GM21619 (cell line): Measurements from ENCODE around the gene ANKRD39.
"Not testable (repeated sequence)": the region's sequence is repeated elsewhere in the genome, so short reads cannot be mapped to it uniquely, and the experiment has no call there.

Experiments
- ATAC-seq: cut with Tn5 transposase; IDR thresholded peaks from one replicate; pipeline ENCODE4 v1.9.1; 2021; ENCODE audit not compliant: unreplicated experiment

Gene ANKRD39

DNA sequence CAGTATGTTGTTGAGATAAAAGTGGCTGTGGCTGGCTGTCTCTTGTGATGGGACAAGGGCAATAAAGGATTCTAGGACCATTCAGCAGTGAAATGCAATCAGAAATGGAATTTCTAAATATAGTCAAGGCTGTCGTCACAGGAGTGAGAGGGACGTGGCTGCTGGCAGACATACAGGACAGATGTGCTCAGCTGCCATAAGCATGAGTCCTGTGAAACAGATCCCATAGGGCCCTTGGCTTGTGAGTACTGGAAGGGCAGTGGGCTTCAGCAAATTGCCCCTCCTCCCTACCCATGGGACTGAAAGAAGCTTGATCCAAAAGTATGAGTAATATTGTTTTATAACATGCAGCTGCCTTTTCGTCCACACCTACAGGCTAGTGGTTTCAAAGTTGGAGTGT lies 45.9 kb downstream of the ANKRD39 start:
- no peak for ATAC-seq

DNA sequence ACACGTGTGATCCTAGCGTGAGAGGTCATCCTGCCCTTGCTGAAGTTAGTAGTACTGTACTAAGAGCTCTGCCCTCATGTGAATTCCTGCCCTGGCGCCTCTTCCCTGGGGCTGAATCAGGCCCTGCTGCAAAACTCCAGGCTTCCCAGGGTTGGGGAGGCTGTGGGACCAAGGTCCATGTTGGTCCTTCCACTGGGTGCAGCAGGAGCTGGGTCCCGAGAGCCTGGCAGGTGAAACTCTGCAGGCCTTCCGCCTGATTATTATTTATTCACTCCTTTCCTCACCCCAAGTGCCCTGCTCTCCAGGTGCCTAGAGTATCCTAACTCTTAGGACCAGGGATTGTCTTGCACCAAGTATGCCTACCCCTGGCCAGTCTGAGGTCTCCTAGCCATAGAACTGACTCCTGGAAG lies 47.0 kb downstream of the ANKRD39 start:
- ATAC-seq: no peak

DNA sequence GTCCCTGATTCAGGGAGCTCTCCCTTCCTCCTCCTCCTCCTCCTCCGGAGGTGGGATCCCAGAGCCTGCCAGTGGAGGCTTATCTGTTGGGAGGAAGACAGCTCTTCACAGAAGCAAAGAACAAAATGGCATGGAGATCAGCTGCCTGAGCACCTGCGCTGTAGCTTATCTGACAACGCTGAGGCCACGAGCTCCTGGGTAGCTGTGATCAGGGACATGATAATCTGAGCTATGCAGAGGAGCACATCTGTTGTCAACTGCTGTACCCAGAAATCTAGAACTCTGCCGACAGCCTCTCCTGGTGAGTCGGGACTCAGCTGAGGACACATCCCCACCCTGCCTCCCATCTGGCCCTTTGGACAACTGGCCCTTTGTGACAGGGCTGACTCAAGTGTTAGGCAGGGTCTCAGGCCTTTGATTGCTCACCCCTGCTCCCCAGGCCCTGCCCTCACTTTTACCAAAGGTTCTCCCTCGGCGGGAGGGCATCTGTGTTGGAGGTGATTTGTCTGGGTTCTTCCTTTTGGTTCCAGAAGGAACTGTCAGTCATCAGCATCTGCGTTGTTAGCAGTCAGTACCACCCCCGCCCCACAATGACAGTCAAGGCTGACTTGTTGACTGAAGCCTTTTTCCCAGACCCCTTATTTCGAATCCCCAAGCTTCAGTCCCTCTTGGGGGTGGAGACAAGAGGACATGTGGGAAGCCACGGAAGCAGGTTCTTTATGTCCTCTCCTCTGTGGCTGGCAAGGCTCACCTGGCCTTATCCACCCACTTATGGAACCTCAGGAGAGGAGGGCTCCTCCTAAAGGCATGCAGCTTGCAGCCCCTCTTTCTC lies 47.6 kb downstream of the ANKRD39 start:
- no peak for ATAC-seq

DNA sequence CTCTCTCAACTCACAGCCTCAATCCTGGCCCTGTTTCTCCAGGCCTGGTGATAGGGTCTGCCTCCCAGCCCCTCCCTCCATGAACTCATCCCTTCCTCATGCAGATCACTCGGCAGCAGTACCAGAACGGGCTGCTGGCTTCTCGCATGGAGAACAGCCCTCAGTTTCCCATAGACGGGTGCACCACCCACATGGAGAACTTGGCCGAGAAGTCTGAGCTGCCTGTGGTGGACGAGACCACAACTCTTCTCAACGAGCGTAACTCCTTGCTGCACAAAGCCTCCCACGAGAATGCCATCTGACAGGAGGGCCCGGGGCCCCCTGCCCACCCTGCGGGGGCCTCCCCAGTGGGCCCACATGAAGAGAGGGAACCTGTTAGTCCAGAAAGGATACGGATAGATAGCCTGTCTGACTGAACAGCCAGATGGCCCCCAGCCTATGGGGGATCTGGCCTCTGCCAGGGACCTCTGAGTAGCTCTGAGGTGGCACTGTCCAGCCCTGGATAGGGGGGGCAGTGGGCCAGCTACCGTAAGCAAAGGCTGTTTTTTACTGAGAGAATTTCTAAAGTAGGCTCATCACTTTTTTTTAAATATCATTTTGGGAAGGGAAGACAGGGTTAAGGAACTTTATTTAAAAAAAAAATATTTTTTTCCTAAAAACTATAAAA lies 48.5 kb downstream of the ANKRD39 start:
- no peak for ATAC-seq

DNA sequence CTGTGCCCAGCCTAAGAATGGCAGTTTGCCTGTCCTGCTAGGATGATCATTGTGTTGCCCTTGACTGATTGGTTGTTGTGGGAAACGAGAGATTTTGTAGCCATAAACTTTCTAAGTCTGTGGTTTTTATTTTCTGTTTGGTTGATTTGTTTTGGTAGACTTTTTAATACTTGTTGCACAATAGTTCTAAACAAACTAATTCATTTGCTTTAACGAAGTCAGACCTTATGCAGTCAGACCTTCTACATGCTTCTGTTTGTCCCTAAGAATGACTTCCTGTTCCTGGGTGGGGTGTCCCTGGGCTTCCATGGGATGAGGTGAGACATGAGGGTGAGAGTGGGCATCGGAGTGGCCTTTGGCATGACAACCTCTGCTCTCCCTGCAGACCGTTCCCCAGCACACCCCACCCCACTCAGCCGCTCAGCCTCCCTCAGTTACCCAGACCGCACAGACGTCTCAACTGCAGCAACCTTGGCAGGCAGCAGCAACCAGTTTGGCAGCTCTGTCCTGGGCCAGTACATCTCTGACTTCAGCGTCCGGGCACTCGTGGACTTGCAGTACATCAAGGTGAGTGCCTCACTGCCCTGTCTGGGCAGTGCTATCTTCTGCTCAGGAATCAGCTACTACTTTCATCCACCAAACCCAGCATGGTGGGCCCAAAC lies 49.5 kb downstream of the ANKRD39 start:
- ATAC-seq: no peak

DNA sequence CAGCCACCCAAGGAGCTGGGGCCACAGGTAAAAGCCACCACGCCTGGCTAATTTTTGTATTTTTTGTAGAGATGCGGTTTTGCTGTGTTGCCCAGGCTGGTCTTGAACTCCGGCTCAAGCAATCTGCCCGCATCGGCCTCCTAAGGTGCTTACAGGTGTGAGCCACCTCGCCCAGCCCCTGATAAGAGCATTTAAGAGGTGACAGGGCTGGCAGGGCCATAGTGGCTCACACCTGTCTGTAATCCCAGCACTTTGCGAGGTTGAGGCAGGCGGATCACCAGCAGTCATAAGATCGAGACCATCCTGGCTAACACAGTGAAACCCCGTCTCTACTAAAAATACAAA lies 50.7 kb downstream of the ANKRD39 start:
- ATAC-seq: no peak

DNA sequence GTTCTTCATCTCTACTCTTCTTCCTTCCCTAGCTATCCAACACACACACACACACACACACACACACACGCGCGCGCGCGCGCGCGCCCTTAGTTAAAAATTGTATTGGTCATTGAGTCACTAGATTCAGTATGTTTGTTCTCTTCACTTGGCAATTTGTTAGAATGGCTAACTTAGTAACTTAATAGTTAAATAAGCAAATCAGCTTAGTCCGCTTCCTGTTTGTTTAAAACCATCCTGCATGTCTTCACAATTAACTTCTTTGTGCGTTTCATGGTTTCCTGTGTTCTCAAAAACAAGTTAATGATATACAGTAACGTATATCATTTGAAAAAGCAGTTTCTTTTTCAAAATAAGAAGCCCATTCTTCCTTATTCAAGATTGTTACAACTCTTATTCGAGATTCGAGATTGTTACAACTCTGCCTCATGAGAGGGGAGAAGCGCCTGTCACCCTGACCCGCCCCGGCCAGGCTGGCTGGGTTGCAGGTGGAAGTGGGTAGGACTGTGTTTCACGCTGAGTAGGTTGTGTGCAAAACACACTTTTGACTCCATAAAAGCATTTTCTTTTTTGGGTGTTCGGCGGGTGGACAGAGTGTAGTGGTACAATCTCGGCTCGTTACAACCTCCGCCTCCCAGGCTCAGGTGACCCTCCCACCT lies 51.2 kb downstream of the ANKRD39 start:
- ATAC-seq: peak; percentile 68

DNA sequence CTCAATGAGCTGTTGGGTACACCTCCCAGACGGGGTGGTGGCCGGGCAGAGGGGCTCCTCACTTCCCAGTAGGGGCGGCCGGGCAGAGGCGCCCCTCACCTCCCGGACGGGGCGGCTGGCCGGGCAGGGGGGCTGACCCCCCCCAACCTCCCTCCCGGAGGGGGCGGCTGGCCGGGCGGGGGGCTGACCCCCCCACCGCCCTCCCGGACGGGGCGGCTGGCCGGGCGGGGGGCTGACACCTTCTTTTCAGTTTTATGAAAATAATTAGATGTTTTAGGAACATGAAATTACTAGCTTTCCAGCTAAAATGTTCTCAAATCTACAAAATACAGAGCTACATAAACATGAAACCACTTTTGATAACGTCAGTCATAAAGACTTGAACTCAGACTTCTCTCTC lies 51.9 kb downstream of the ANKRD39 start:
- ATAC-seq: not testable (repeated sequence)

DNA sequence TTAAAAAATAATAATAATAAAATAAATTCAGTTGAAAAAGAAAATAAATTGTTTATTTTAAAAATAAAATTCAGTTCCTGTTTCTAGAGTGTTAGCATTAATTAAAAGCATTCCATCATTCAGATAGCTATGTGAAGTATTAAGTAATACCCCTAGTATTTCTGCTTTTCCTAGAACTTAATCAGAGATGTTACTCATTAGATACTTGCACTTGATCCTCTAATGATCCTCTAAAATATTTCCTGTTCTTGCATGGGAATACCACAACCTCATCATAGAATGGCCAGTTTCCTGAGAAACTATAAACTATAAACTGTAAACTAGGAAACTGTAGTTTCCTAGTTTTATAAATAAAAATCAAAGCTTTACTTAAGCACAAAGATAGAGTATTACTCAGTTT lies 52.8 kb downstream of the ANKRD39 start:
- no peak for ATAC-seq

DNA sequence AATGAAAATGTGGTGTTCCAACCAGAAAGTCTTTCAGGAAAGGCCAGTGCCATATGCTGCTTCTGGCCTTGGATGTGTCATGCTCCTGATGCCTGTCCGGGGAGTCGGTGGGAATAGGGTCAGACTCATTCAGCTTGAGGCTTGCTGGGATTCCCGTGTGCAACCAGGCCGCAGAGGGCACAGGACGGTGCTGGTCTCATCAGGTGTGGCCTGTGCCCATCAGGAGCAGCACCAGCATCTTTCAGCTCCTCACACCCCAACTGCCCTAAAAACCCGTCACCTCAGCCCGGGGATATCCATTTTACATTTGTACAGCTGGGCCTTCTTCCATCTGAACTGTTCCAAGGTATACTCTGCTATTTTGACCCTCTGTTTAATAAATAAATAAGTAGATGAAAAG lies 55.1 kb downstream of the ANKRD39 start:
- ATAC-seq: no peak

DNA sequence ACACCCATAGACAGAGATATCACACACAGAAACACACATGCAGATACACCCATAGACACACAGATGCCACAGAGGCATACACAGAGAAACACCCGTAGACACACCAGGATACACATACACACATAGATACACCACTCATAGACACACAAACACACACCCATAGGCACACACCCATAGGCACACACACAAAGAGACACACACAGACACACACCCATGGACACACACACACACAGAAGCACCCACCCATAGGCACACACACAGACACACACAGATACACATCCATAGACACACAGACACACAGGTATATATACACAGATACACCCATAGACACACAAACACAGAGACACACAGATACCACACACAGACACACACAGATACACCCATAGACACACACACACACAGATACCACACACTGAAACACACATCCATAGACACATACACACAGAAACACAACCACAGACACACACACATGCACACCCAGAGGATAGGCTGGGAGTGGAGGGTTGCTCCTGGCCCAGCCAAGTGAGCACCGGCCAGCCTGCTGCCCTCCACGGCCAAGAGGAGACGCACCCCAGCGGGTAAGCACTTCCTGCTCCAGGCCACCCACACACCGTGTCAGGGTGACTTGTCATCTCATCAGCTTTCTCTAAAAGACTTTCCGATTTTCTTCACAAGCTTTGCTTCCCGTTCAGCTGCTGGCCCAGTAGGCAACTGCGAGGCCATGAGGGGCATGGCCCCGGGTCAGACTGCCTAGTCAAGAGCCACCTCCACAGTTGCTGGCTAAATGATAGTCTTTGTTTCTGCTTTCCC lies 55.8 kb downstream of the ANKRD39 start:
- no peak for ATAC-seq

DNA sequence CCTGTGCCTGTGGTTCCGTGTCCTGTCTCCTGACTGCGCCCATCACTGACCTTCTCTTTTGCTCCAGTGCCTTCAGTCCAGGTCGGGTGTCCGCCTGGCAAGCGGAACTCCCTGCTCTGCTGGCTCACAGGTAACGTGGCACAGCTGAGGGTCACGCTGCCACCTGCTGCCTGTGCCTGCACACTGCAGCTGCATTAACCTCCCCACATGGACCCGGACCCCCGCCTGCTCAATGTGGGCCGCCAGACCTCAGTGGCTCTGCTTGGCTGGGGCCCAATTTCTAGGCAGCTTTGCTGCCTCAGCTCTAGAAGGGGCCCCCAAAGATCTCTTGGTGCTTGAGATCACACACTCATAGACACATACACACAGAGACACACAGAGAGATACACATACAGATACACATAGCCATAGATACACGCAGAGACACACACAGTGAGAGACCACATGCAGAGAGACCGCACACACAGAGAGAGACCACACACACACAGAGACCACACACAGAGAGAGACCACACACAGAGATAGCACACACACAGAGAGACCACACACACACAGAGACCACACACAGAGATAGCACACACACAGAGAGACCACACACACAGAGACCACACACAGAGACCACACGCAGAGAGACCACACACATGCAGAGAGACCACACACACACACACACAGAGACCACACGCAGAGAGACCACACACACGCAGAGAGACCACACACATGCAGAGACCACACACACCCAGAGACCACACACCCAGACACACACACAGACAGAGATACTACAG lies 56.6 kb downstream of the ANKRD39 start:
- peak; percentile 80 for ATAC-seq

DNA sequence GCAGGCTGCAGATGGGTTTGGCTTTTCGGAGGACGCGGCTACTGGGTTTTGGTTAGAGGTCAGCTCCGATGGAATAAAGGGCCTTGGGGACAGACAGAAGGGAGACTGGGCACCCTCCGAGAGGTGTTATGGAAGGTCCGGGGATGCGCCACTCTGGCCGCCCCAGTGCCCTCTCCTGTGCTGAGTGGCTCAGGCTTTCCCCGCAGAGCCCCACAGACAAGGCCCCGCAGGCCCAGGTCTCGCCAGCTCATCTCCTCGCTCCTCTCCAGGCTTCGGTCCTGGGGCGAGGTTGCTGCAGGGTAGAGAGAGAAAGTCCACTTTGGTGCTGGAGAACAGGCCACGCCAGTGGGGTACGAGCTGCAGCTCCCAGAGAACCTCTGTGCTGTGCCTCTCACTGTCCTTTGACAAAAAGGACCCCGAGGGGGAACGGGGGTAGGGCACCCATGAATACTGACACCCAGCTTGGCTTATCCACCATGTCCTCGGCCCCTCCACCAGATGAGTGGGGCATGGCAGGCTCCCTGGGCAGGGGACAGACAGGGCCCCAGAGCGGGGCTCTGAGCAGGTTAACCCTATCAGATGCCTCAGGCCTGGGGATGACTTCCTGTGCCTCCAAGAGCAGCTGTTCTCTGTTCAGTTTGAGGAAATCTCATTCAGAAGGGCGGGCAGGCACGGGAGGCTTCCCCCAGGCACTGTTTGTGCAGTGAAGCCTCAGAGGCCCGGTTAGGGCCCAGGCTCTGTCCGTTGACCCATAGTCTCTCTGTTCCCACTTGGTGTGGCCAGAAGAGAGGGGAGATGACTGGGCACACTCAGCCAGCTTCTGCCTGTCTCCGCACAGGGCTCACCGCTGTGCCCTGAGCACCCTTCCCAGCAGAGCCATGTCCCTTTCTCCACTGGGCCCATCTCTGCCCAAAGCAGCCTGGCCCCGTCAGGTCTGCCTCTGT lies 57.5 kb downstream of the ANKRD39 start:
- peak; percentile 4 for ATAC-seq

DNA sequence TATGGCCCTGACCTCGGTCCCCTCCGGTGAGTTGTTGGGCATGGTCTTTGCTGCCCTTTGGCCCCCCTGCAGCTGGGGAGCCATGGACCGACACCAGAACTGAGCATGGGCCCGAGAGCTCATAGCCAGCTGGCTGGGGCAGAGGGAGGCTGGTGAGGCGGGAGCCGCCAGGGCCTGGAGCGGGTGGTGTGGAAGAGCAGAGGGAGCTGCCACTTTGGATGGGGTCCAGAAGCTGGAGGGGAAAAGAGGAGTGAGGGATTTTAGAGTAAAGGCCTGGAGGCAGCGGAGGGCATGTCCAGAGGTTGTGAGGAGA lies 58.2 kb downstream of the ANKRD39 start:
- no peak for ATAC-seq

DNA sequence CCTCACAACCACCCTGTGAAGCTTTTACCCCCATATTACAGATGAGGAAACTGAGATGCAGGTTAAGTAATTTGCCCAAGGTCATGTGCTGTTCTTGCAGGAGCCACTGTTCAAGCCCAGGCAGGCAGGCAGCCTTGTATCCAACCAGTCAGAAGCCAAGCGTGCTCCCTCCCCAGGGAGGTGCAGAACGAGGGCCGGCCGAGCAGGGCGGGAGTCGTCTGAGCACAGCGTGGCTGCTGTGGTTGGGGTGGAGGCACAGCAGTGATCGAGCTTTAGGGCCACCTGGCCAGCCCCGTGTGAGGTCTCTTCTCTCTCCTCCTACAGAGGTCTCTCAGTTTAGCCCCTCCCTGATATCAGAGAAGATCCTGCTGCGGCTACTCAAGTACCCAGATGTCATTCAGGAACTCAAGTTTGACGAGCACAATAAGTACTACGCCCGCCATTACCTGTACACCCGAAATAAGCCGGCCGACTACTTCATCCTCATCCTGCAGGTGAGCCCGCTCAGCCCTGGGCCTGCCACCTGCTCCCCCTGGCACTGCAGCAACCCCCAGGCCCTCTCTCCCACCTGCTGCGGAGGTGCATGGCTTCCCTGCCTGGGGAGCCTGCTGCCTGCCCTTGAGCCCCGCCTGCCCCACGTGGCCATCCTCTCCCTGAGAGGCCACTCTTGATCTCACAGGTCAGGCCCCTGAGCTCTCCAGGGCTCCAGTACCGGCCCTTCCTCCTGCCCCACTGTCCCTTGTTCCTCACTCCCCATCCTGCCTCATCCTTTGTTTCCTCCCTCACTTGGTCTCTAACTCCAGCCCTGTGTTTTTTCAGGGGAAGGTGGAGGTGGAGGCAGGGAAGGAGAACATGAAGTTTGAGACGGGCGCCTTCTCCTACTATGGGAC lies 58.8 kb downstream of the ANKRD39 start:
- no peak for ATAC-seq
